ENCODE results near the gene PIP5K1A.
"Not testable (repeated sequence)": the region's sequence is repeated elsewhere in the genome, so short reads cannot be mapped to it uniquely, and the experiment has no call there.

Gene PIP5K1A

DNA sequence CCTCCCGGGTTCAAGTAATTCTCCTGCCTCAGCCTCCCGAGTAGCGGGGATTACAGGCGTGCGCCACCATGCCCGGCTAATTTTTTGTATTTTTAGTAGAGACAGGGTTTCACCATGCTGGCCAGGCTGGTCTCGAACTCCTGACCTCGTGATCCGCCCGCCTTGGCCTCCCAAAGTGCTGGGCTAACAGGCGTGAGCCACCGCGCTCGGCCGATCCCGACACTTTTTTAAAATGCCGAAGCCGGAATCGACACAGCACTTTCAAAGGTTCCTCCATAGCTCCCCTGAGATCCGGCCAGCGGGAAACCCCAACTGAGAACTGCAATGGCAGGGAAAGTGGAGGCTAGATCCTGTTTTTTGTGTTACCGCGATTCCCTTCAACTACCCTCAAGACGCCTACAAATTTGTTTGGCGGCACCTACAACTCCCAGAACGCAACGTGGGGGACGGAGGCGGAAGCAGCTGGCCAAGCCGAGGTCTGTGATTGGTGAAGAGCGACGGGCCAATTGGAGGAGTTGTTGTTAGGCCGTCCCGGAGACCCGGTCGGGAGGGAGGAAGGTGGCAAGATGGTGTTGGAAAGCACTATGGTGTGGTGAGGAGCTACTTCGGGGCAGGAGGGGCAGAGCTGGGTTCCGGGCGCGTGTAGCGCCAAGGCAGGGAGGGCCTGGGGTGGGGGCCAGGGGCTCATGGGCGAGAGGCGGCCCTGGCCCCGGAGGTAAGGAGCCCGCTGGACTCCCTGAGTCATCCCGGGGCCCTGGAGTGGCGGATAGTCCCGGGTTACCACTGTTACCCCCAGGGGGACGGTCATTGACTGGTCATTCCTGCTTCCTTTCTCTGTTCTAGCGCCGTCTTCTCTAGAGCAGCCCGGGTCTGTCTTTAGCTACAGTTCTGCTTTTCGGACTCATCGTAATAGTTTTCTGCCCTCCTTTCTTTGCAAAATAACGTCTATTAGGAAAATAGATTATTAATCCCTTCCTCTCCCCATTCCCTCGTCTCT, 56.2 kb downstream of the PIP5K1A start, which contains the start of gene PSMD4:
TSS of gene PSMD4 (plus strand) at position 518 of the 997 bp plus-strand sequence. CDS start at position 567, 49 bp downstream.
- peak; percentile 75 to 87 for DNase-seq (ENCODE audit: low read depth in 2 of 2, low spot score in 1 of 2)

DNA sequence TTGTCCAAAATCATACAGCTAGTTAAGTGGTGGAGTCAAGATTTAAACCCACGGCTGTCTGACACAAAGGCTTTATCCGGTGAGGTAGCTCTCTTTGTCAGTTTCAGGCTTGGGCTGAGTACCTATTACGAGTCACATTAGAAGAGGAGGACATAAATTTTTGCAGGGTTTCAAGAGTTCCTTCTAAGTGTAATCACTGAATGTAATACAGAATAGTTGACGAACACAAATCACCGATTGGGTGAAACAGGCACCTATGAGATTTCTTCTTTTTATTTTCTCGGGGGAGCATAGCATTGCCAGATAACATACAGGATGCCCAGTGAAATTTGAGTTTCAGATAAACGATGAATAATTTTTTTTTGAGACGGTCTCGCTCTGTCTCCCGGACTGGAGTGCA, 57.0 kb downstream of the PIP5K1A start:
- DNase-seq (ENCODE audit: low read depth in 2 of 2, low spot score in 1 of 2), result no peak

DNA sequence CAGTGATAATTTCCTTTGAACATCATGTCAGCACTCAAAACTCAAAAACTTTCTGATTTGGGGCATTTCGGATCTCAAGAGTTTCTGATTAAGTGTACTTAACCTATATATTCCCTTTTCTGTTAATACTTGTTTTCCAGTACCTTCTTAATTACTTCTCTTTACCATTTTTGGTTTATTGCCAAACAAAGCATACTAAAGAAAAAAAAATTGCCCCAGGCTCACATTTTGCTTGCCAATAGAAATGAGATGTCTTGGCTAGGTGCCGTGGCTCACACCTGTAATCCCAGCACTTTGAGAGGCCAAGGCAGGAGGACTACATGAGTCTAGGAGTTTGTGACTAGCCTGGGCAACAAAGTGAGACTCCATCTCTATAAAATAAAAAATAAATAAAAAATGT, 61.0 kb downstream of the PIP5K1A start:
- no peak for DNase-seq (ENCODE audit: low read depth in 2 of 2, low spot score in 1 of 2)

DNA sequence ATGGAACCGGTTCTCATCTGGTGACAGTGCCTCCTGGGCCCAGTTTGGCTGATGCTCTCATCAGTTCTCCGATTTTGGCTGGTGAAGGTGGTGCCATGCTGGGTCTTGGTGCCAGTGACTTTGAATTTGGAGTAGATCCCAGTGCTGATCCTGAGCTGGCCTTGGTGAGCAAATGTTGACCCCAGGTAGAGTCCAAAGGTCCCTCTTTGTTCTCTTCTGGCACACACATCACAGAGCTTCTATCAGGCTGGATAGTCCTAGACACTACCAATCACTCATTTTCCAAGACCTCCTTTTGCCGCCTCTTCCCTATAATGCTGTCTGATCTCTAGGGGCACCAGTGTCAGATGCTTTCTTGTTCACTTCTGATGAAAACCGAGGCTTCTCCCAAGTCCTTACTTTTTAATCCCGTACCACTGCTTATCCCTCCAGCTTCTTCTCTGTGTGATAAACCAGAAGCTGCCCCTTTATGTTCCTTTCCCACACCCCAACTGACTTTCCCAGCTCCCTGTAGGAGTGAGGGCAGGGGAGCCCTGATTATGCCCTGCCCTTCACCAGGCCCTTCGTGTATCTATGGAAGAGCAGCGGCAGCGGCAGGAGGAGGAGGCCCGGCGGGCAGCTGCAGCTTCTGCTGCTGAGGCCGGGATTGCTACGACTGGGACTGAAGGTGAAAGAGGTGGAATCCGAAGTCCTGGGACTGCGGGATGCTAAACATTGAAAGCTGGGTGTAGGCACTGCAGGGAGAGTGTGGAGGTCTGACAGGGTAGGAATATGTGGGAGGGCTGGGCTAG, 67.3 kb downstream of the PIP5K1A start:
- DNase-seq (ENCODE audit: low read depth in 2 of 2, low spot score in 1 of 2), result no peak

DNA sequence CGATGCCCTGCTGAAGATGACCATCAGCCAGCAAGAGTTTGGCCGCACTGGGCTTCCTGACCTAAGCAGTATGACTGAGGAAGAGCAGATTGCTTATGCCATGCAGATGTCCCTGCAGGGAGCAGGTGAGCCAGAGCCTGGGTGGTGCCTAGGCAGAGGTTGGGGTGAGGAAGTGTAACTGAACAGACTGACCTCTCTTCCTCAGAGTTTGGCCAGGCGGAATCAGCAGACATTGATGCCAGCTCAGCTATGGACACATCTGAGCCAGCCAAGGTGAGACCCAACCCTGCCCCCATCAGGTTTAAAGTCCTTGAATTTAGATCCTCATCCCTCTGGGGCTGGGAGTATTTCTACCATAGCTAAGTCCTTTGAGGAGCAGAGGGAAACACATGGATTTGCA, 68.0 kb downstream of the PIP5K1A start:
- DNase-seq (ENCODE audit: low read depth in 2 of 2, low spot score in 1 of 2), result no peak

DNA sequence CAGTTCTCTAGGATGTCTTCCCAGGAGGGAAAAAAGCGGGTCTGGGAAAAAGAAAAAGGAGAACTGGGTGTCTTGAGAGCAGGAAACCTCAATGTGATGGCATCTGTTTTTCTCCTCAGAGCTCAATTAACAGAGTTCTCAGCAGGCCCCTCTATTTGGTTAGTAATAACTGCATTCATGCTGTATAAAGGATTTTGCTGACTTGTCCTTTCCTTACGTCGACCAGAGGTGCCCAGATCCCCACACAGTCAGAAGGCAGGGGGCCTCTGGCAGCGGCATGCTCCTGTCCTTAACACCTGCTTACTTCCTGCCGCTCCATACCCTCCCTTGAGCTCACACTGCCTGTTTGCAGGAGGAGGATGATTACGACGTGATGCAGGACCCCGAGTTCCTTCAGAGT, 68.5 kb downstream of the PIP5K1A start:
- DNase-seq (ENCODE audit: low read depth in 2 of 2, low spot score in 1 of 2), result no peak

DNA sequence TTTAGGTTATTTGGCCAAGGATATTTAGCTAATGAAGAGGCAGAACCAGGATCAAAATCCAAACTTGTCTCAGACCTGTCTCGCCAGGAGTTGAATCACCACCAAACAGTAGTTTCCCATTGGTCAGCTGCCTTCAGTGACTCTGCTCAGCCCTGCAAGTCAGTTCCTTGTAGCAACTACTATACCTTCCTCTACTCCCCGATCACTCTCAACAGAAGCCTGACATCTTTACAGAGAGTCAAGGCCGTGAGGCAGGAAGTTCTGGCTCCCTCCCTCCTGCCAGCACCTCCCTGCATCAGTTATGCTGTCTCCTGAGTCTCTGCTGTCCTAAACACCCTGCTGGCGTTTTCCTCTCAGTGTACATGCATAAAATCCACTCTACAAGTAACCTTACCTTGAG, 69.4 kb downstream of the PIP5K1A start:
- DNase-seq (ENCODE audit: low read depth in 2 of 2, low spot score in 1 of 2), result no peak

DNA sequence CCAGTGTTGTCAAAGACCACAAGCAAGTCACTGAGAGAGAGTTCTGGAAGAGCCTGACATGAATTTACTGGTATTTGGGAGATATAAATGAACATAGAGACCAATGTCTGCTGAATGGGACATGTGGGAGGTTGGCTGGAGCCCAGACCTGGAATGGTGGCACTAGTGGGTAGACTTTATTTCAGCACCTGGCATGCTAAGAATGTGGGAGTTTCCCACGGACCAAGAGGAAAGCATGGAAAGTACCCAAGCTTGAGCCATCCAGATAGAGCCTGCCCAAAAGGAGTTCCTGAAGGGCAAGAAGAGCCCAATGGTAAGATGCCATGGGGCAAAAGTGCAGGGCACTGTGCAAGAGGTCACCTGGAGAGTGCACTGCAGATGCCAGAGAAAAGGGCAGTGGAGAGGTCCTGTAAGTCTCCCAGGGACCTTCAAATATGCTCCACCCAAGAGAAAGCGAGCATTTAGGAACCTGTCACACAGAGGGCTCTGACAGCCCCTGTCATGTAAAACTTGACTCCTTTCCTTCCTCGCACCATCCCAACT, 75.6 kb downstream of the PIP5K1A start:
- no peak for DNase-seq (ENCODE audit: low read depth in 2 of 2, low spot score in 1 of 2)

DNA sequence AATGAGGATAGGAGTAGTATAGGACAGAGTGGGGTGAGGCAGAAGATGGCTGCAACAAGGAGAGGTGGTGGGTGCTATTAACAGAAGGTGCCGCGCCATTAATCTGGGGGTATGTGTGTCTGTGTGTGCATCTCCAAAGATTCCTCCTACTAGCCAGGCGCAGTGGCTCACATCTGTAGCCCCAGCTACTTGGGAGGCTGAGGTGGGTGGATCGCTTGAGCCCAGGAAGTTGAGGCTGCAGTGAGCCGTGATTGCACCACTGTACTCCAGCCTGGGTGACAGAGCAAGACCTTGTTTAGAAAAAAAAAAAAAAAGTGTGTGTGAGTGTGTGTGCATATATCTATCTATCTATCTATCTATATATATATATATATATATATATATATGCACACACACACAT, 77.0 kb downstream of the PIP5K1A start:
- not testable (repeated sequence) for DNase-seq (ENCODE audit: low read depth in 2 of 2, low spot score in 1 of 2)

DNA sequence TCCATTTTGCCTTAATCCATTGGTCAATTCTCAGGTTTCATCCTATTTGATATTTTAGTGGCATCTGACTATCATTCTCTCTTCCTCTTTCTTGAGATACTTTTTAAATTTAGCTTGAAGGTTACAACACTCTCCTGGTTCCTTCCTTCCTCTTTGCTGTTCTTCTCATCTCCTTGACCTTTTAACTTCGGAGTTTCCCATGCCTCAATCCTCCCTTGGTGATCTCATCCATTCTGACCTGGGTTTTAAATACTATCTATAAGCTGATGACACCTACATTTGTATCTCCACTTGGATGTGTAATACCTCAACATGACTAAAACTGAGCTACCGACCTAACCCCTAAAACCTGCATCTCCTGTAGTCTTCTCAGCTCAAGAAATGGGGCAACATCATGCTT, 78.9 kb downstream of the PIP5K1A start:
- DNase-seq (ENCODE audit: low read depth in 2 of 2, low spot score in 1 of 2), result no peak

DNA sequence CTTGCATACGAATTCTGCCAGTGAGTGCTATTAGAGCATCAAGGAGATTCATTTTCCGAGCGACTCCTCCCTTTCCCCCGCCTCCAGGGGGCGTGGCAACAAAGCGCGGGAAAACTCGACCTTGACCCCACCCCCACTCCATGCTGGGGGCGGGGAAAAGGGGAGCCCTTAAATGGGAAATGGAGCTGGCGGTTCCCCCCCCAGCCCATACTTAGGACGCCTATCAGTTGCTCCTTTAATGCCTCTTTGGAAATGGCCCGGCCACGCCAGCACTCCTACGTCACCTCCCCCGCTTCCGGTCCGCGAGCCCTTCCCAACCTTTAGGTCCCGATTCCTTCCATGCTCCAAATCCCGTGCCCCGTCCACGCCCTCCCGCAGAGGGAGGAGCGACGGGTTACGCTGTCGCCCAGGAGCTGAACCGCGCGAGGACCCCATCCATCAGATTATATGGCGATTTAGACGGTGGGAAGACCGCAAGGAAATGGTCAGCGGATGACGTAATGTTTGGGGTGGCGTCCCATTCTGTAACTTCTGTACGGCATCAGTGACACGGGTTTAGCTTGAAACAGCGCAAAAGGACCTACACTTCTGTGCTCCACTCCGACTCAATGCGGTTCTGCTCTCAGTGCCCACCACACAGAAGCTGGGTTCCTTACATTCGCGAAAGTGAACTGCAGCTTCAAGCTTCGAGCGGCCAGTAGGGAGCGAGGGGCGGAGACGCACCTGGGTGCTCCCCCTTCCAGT, 83.0 kb downstream of the PIP5K1A start:
- peak; percentile 91 to 95 for DNase-seq (ENCODE audit: low read depth in 2 of 2, low spot score in 1 of 2)

DNA sequence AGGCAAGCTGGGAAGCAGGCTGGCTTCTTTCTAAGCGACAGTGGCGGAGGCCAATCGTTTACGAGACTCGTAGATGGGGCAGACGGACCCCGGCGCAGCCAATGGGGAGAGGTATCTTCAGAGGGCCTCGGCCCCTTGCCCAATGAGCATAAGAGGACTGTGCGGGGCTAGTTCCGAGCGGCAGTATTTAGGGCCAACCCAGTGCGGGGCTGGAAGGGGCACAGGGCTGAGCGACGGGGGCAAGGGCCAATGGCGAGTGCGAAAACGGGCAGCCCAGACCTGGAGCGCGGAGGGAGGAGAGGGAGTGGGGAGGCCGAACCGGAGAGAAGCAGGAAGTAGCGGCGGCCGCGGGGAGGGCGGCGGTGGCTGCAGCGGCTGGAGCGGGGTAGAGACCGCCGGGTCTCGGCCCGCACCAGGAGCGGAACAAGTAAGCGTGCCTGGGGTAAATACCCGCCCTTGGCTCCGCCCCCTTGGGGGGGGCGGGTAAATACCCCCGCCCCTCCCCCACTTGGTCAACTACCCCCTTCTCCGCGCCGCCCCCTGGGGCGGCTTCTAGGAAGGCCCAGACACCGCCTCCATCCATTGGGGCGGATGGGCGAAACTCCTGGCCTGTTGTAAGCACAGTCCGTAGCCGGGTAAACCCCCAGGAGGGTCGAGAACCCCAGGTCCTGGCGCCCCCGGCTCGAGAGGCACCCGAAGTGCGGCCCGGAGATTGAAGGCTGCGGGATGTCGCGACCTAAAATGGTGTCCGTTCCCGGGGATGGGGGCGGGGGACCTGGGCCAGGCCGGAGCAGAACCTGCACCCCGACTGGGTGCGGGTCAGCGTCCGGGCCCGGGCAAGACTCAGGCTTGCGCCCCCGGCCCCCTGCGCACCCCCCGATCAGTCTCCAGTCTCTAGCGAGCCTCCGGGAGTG, 83.9 kb downstream of the PIP5K1A start, which contains the start of gene ZNF687:
TSS of gene ZNF687 (plus strand) at position 331 of the 914 bp plus-strand sequence. CDS start 3,993 bp downstream, outside the sequence.
- peak; percentile 91 to 96 for DNase-seq (ENCODE audit: low read depth in 2 of 2, low spot score in 1 of 2)

DNA sequence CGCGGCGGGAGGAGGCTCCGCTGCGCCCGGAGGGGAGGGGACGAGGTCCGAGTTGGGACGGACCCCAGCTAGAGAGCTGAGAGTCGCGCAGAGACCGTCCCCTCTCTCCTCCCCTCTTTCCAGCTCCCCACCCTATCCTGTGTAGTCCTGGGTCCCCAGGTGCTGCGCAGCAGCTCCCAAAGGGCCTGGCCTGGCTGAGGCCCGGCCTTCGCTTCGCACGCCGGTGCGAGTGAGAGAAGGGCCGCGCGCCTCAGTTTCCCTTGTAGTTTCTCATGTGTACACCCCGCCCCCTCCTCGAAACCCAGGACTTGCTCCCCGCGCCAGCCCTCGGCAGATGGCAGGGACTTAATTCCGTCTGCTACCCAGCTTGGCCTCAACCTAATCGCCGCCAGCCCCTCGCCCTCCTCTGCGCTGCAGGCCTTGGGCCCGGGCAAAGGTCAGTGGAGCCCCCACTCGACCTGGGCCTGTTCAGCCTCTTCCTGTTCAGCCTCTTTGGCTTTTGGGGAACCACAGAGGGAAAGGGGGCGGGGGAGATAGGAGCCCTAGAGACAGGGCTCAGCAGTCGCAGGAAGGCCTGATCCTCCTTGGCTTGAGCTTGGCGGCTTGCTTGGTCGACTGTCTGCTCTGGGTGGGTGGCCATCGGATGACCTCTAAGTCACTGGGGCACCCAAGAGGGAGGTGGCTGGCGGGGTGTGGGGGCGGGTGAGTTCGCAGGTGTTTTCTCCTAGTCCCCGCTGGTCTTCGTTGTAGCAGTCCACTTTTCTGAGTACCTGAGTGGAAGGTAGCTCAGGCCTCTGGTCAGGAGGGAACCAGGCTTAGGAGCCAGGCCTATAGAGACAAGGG, 84.8 kb downstream of the PIP5K1A start:
- DNase-seq (ENCODE audit: low read depth in 2 of 2, low spot score in 1 of 2), result no peak

DNA sequence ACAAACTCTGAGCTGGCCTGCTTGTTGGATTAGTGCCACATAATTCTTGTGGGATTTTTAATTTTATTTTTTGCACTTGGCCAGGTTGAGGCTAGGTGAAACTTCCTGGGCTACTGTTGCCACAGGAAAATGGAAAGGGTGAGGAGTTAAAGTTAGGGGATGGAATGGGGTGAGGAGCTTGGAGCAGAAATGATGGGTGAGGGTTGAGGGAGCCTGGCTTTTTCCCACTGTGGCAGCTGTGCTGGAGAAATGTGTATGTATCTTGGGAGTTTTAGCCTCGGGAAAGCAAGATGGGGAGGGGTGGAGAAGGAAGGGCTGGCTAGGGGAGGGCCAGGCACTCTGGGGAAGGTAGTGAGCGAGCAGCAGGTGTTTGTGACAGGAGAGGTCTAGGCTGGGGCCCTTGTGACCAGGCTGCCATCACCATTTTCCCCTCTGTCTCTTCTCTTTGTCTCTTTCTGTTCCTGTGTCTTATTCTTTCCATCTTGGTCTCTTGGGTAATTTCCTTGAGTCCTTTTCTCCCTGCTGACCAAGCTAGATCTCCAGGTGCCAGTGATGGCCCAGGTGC, 85.7 kb downstream of the PIP5K1A start:
- no peak for DNase-seq (ENCODE audit: low read depth in 2 of 2, low spot score in 1 of 2)

DNA sequence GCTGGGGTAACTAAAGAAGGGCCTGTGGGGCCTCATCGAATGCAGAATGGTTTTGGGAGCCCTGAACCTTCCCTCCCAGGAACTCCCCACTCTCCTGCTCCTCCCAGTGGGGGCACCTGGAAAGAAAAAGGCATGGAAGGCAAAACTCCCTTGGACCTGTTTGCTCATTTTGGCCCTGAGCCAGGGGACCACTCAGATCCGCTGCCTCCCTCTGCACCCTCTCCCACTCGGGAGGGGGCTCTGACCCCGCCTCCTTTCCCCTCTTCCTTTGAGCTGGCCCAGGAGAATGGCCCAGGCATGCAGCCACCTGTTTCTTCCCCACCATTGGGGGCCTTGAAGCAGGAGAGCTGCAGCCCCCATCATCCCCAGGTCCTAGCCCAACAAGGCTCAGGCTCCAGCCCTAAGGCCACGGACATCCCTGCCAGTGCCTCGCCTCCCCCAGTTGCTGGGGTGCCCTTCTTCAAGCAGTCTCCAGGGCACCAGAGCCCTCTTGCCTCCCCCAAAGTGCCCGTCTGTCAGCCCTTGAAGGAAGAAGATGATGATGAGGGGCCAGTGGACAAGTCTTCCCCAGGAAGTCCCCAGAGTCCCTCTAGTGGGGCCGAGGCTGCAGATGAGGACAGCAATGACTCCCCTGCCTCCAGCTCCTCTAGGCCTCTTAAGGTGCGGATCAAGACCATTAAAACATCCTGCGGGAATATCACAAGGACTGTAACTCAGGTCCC, 88.4 kb downstream of the PIP5K1A start:
- DNase-seq (ENCODE audit: low read depth in 2 of 2, low spot score in 1 of 2), result no peak

DNA sequence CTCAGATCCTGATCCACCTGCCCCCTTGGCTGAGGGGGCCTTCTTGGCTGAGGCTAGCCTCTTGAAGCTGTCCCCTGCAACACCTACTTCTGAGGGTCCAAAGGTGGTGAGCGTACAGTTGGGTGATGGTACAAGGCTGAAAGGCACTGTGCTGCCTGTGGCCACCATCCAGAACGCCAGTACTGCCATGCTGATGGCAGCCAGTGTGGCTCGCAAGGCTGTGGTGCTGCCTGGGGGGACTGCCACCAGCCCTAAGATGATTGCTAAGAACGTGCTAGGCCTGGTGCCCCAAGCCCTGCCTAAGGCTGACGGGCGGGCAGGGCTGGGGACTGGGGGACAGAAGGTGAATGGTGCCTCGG, 89.0 kb downstream of the PIP5K1A start:
- no peak for DNase-seq (ENCODE audit: low read depth in 2 of 2, low spot score in 1 of 2)

DNA sequence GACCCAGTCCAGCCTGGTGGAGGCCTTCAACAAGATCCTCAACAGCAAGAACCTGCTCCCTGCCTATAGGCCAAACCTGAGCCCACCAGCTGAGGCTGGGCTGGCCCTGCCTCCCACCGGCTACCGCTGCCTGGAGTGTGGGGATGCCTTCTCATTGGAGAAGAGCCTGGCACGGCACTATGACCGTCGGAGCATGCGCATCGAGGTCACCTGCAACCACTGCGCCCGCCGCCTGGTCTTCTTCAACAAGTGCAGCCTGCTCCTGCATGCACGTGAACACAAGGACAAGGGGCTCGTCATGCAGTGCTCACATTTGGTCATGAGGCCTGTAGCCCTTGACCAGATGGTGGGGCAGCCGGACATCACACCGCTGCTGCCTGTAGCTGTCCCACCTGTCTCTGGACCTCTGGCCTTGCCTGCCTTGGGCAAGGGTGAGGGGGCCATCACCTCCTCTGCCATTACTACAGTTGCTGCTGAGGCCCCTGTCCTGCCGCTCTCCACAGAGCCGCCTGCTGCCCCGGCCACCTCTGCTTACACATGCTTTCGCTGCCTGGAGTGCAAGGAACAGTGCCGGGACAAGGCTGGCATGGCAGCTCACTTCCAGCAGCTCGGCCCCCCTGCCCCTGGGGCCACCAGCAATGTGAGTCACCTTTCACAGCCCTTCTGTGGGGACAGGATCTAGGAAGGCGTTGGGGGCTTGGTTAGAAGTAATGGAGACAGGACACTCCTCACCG, 89.6 kb downstream of the PIP5K1A start:
- no peak for DNase-seq (ENCODE audit: low read depth in 2 of 2, low spot score in 1 of 2)
